ENCODE data around the gene SLC15A5.

The SLC15A5 gene

DNA sequence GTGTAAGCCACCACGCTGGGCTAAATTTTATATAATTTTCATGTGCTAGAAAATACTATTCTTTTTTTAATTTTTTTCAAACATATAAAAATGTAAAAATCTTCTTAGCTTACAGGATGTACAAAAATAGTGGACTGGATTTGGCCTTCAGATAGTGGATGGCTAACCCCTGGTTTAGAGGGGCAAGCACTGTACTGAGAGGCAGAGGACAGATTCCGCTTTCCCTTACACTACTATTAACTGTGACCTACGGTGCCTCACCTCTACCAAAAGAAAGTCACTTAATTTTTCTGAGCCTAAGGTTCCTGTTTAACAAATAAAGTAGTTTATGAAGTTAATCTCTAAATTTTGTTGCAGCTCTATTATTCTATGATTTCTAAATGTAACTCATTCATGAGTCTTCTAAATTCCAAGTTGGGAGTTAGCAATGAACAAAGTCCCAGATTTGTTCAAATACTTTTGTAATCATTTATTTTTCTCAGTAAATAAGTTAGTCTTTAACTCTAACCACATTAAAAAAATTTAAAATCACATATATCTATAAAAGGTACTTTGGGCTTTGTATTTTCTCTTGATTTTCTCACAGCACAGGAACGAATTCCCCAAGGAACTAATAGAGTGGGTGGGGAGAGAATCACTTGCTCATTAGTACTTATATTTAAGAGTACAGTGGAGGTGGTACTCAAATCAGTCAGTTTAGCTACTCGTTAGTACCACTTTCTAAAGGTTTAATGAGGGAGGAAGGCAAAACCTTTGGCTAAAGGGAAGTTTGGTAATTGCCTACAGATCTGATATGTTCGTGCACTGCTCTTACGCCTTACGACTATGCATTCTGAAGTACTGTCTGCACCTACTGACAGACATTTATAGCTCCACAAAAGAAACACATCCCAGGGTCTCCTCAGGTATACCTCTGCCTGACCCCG lies 33.7 kb downstream of the SLC15A5 start:
- no peak overlapping the region for H3K4me2 ChIP-seq (ENCODE audit: low read depth, low read length, poor library complexity, severe bottlenecking)
- H3K4me3 ChIP-seq (ENCODE audit: insufficient read depth, low read length, poor library complexity, severe bottlenecking): no peak overlapping the region
- no peak overlapping the region for H3K9ac ChIP-seq (ENCODE audit: low read length)
- no peaks in the 10 kb centered on the region for H3K27me3 ChIP-seq (ENCODE audit: low read length)
- no peak for TF ChIP-seq EZH2phosphoT487 (conservative IDR thresholded peaks at IDR 0.05; ENCODE audit: low read length)
- TF ChIP-seq, protein P1, sequence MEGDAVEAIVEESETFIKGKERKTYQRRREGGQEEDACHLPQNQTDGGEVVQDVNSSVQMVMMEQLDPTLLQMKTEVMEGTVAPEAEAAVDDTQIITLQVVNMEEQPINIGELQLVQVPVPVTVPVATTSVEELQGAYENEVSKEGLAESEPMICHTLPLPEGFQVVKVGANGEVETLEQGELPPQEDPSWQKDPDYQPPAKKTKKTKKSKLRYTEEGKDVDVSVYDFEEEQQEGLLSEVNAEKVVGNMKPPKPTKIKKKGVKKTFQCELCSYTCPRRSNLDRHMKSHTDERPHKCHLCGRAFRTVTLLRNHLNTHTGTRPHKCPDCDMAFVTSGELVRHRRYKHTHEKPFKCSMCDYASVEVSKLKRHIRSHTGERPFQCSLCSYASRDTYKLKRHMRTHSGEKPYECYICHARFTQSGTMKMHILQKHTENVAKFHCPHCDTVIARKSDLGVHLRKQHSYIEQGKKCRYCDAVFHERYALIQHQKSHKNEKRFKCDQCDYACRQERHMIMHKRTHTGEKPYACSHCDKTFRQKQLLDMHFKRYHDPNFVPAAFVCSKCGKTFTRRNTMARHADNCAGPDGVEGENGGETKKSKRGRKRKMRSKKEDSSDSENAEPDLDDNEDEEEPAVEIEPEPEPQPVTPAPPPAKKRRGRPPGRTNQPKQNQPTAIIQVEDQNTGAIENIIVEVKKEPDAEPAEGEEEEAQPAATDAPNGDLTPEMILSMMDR (IDR thresholded peaks at IDR 0.05; ENCODE audit: insufficient read depth, low read length, poor library complexity, severe bottlenecking): no peak
- no peaks in the 10 kb centered on the region for H3K9me2 ChIP-seq (replicated peaks; ENCODE audit: insufficient read depth, low read length)
- H3K9me3 ChIP-seq (ENCODE audit: insufficient read depth, low read length): no peaks in the 10 kb centered on the region
- H3K36me3 ChIP-seq (ENCODE audit: low read length): no peaks in the 10 kb centered on the region
- no peaks in the 10 kb centered on the region for H3F3A ChIP-seq (ENCODE audit: insufficient read depth)
- H3K79me2 ChIP-seq (ENCODE audit: insufficient read depth, low read length): no peaks in the 10 kb centered on the region
- no peaks in the 10 kb centered on the region for H4K20me1 ChIP-seq (ENCODE audit: low read depth, low read length)
- no peak overlapping the region for H2AFZ ChIP-seq (ENCODE audit: low read depth, low read length, severe bottlenecking)
- H3K27ac ChIP-seq (ENCODE audit: low read depth, low read length): no peak overlapping the region

DNA sequence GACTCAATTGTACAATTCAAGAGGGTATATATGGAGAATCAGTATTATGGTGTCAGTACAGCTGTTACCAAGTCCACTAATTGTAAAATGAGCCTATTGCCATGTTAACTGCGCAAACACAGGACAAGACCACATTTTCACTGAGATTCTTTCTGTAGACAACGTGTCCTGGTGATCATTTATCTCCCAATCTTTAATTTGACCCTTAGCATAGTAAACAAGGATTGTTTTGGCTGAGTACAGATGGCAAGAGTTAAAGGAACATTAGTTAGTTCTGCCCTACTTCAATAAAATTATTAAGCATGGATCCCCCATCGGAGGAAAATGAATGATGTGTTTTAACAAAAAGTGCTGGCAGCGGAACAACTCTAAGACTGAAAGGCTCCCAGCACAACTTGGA lies 36.1 kb downstream of the SLC15A5 start:
- Histone ChIP-seq H3K27me3 (ENCODE audit: low read length) (no peaks in the 10 kb centered on the region), H3K4me2 (ENCODE audit: low read depth, low read length, poor library complexity, severe bottlenecking) (no peak overlapping the region), H3F3A (ENCODE audit: insufficient read depth) (no peaks in the 10 kb centered on the region), H4K20me1 (ENCODE audit: low read depth, low read length) (no peaks in the 10 kb centered on the region), H3K36me3 (ENCODE audit: low read length) (no peaks in the 10 kb centered on the region), H3K9ac (ENCODE audit: low read length) (no peak overlapping the region), H3K79me2 (ENCODE audit: insufficient read depth, low read length) (no peaks in the 10 kb centered on the region), H3K27ac (ENCODE audit: low read depth, low read length) (no peak overlapping the region), H3K9me3 (ENCODE audit: insufficient read depth, low read length) (no peaks in the 10 kb centered on the region), H2AFZ (ENCODE audit: low read depth, low read length, severe bottlenecking) (no peak overlapping the region), H3K4me3 (ENCODE audit: insufficient read depth, low read length, poor library complexity, severe bottlenecking) (no peak overlapping the region), H3K9me2 (replicated peaks; ENCODE audit: insufficient read depth, low read length) (no peaks in the 10 kb centered on the region)
- no peak for TF ChIP-seq EZH2phosphoT487 (conservative IDR thresholded peaks at IDR 0.05; ENCODE audit: low read length)
- TF ChIP-seq, protein P1 (IDR thresholded peaks at IDR 0.05; ENCODE audit: insufficient read depth, low read length, poor library complexity, severe bottlenecking): no peak

DNA sequence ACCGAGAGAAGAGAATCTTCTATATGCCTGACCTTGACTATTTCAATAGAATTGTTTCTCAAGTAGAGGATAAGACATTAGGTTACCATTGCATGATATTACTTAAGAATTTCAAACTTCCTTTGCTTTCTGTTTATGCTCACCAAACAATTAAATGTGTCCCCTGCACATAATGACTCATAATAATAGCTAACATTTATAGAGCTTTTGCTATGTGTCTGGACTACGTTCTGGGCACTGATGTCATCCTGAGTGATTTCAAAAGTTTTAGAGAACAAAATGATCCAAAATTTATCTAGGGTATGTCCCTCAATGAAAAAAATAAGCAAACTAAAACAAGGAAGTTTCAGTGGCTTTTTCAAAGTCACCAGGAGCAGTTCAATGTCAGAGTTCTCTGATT lies 38.8 kb downstream of the SLC15A5 start:
- Histone ChIP-seq H3K4me3 (ENCODE audit: insufficient read depth, low read length, poor library complexity, severe bottlenecking) (no peak overlapping the region), H3K9me2 (replicated peaks; ENCODE audit: insufficient read depth, low read length) (no peaks in the 10 kb centered on the region), H3K27me3 (ENCODE audit: low read length) (no peaks in the 10 kb centered on the region), H3K9me3 (ENCODE audit: insufficient read depth, low read length) (no peaks in the 10 kb centered on the region), H3K4me2 (ENCODE audit: low read depth, low read length, poor library complexity, severe bottlenecking) (no peak overlapping the region), H2AFZ (ENCODE audit: low read depth, low read length, severe bottlenecking) (no peak overlapping the region), H3F3A (ENCODE audit: insufficient read depth) (no peaks in the 10 kb centered on the region), H4K20me1 (ENCODE audit: low read depth, low read length) (no peaks in the 10 kb centered on the region), H3K27ac (ENCODE audit: low read depth, low read length) (no peak overlapping the region), H3K36me3 (ENCODE audit: low read length) (no peaks in the 10 kb centered on the region), H3K79me2 (ENCODE audit: insufficient read depth, low read length) (no peaks in the 10 kb centered on the region), H3K9ac (ENCODE audit: low read length) (no peak overlapping the region)
- TF ChIP-seq, protein P1 (IDR thresholded peaks at IDR 0.05; ENCODE audit: insufficient read depth, low read length, poor library complexity, severe bottlenecking): no peak
- TF ChIP-seq EZH2phosphoT487 (conservative IDR thresholded peaks at IDR 0.05; ENCODE audit: low read length): no peak
